Stimulated activated CD4-positive, alpha-beta T cell treated with anti-CD3 and anti-CD28 coated beads, Interleukin-1b, Interleukin-23, amount 100 ng/mL, for 4 hours (primary cell): ENCODE results near the gene XG.

Experiments
- DNase-seq, 2 donors: peaks; one replicate each; pipeline ENCODE4 v3.0.0-alpha.2; 2020; ENCODE audit warnings: low read depth in 2 of 2

XG gene

GRCh38 chrX:2819345-2820135, 67.7 kb downstream of the XG start:
- DNase-seq: no peak

GRCh38 chrX:2820136-2820771, 68.4 kb downstream of the XG start:
- DNase-seq: no peak

- no peak for DNase-seq
Observed at GRCh38 chrX:2823795-2824386, 72.1 kb downstream of the XG start.

GRCh38 chrX:2824886-2825285, 73.0 kb downstream of the XG start:
- DNase-seq: no peak

- no peak for DNase-seq
Observed at GRCh38 chrX:2828344-2828958, 76.6 kb downstream of the XG start, which contains the start of gene GYG2. TSS of gene GYG2 (plus strand) at chrX:2828930. CDS start at chrX:2830189, 1,259 bp downstream.

- DNase-seq: no peak
Observed at GRCh38 chrX:2828959-2829411, 77.1 kb downstream of the XG start.

GRCh38 chrX:2829469-2830246, 77.8 kb downstream of the XG start:
- no peak for DNase-seq

GRCh38 chrX:2831471-2832228, 79.8 kb downstream of the XG start:
- DNase-seq: no peak

GRCh38 chrX:2837961-2838360, 86.1 kb downstream of the XG start:
- no peak for DNase-seq

GRCh38 chrX:2840961-2841360, 89.1 kb downstream of the XG start:
- DNase-seq: no peak

- no peak for DNase-seq
Observed at GRCh38 chrX:2841537-2841936, 89.7 kb downstream of the XG start.

GRCh38 chrX:2846992-2847391, 95.2 kb downstream of the XG start:
- DNase-seq: no peak

- no peak for DNase-seq
Observed at GRCh38 chrX:2848871-2849301, 97.0 kb downstream of the XG start.

GRCh38 chrX:2854918-2855317, 103.1 kb downstream of the XG start:
- DNase-seq: no peak

- no peak for DNase-seq
Observed at GRCh38 chrX:2855761-2856160, 103.9 kb downstream of the XG start.

- no peak for DNase-seq
Observed at GRCh38 chrX:2857566-2857965, 105.7 kb downstream of the XG start.

GRCh38 chrX:2859197-2859797, 107.5 kb downstream of the XG start:
- no peak for DNase-seq

- DNase-seq: no peak
Observed at GRCh38 chrX:2862404-2862803, 110.6 kb downstream of the XG start.

- DNase-seq: no peak
Observed at GRCh38 chrX:2863646-2864045, 111.8 kb downstream of the XG start.
